ENCODE data around the gene TGFBR3. TPM values are rescaled to one million over a fixed set of nuclear protein-coding genes. Genes with fewer than 3 reads are reported as not detected.

TGFBR3 gene
- total RNA-seq, 1 experiment from 2014 or later = 3.1 TPM

- Histone ChIP-seq H3K4me1 (ENCODE audit: insufficient read depth, low read length, poor library complexity, severe bottlenecking) (no peaks in the 10 kb centered on the region), H3K4me3 (ENCODE audit: low read depth, low read length, poor library complexity, severe bottlenecking) (no peak overlapping the region), H3K27me3 (replicated peaks; ENCODE audit: insufficient read depth, low read depth, low read length, poor library complexity) (no peaks in the 10 kb centered on the region), H3K27ac (ENCODE audit: low read depth, low read length, poor library complexity, severe bottlenecking) (no peak overlapping the region), H3K9me3 (ENCODE audit: low read depth, low read length, poor library complexity, severe bottlenecking) (no peaks in the 10 kb centered on the region), H3K36me3 (ENCODE audit: insufficient read depth, low read length, poor library complexity, severe bottlenecking) (no peaks in the 10 kb centered on the region)
- intact Hi-C loops (cut with micrococcal nuclease; ENCODE audit: unreplicated experiment) = no loop called here
- ChIA-PET CTCF (no interaction called here), POLR2A (ENCODE audit: low non-redundant PET) (no interaction called here)
- no TSS peak for BruUV-seq (replicated peaks)
- DNase-seq (ENCODE audit: low spot score) = no peak
- TF ChIP-seq CTCF (conservative IDR thresholded peaks at IDR 0.05; ENCODE audit: low read depth, low read length) (no peak), EZH2 (IDR thresholded peaks at IDR 0.05; ENCODE audit: borderline replicate concordance, low read depth, low read length, poor library complexity, severe bottlenecking) (no peak)
Observed at GRCh38 chr1:91765880-91766443, 120.0 kb downstream of the TGFBR3 start.

GRCh38 chr1:91765293-91765692, 120.7 kb downstream of the TGFBR3 start:
- DNase-seq (ENCODE audit: low spot score) = no peak
- intact Hi-C loops (cut with micrococcal nuclease; ENCODE audit: unreplicated experiment) = no loop called here
- H3K4me3 ChIP-seq (ENCODE audit: low read depth, low read length, poor library complexity, severe bottlenecking) = no peak overlapping the region
- no peak for TF ChIP-seq EZH2 (IDR thresholded peaks at IDR 0.05; ENCODE audit: borderline replicate concordance, low read depth, low read length, poor library complexity, severe bottlenecking)
- no peak for TF ChIP-seq CTCF (conservative IDR thresholded peaks at IDR 0.05; ENCODE audit: low read depth, low read length)
- no peaks in the 10 kb centered on the region for H3K4me1 ChIP-seq (ENCODE audit: insufficient read depth, low read length, poor library complexity, severe bottlenecking)
- no peaks in the 10 kb centered on the region for H3K27me3 ChIP-seq (replicated peaks; ENCODE audit: insufficient read depth, low read depth, low read length, poor library complexity)
- ChIA-PET CTCF (no interaction called here), POLR2A (ENCODE audit: low non-redundant PET) (no interaction called here)
- no peak overlapping the region for H3K27ac ChIP-seq (ENCODE audit: low read depth, low read length, poor library complexity, severe bottlenecking)
- H3K36me3 ChIP-seq (ENCODE audit: insufficient read depth, low read length, poor library complexity, severe bottlenecking) = no peaks in the 10 kb centered on the region
- H3K9me3 ChIP-seq (ENCODE audit: low read depth, low read length, poor library complexity, severe bottlenecking) = no peaks in the 10 kb centered on the region
- no TSS peak for BruUV-seq (replicated peaks)

- Histone ChIP-seq H3K27me3 (replicated peaks; ENCODE audit: insufficient read depth, low read depth, low read length, poor library complexity) (no peaks in the 10 kb centered on the region), H3K4me3 (ENCODE audit: low read depth, low read length, poor library complexity, severe bottlenecking) (no peak overlapping the region), H3K4me1 (ENCODE audit: insufficient read depth, low read length, poor library complexity, severe bottlenecking) (no peaks in the 10 kb centered on the region), H3K36me3 (ENCODE audit: insufficient read depth, low read length, poor library complexity, severe bottlenecking) (no peaks in the 10 kb centered on the region), H3K9me3 (ENCODE audit: low read depth, low read length, poor library complexity, severe bottlenecking) (no peaks in the 10 kb centered on the region), H3K27ac (ENCODE audit: low read depth, low read length, poor library complexity, severe bottlenecking) (no peak overlapping the region)
- TF ChIP-seq EZH2 (IDR thresholded peaks at IDR 0.05; ENCODE audit: borderline replicate concordance, low read depth, low read length, poor library complexity, severe bottlenecking) (no peak), CTCF (conservative IDR thresholded peaks at IDR 0.05; ENCODE audit: low read depth, low read length) (no peak)
- intact Hi-C loops (cut with micrococcal nuclease; ENCODE audit: unreplicated experiment) = no loop called here
- no peak for DNase-seq (ENCODE audit: low spot score)
- no TSS peak for BruUV-seq (replicated peaks)
- ChIA-PET CTCF (no interaction called here), POLR2A (ENCODE audit: low non-redundant PET) (no interaction called here)
Observed at GRCh38 chr1:91764471-91765115, 121.4 kb downstream of the TGFBR3 start.

Measured in A673 (cell line).